K562 (cell line): Measurements from ENCODE around the gene F2. TPM values are rescaled to one million over a fixed set of nuclear protein-coding genes. Genes with fewer than 3 reads are reported as not detected.

ENCODE experiments used
- ATAC-seq: fragments of 200-7000 bp; cut with Tn5 transposase; 3 replicates; pipeline ENCODE4 v1.9.1; 2020; ENCODE audit warnings: moderate library complexity
- BruUV-seq: library from RNA; stranded (reverse); fragments of 400-500 nt; replicated peaks from 2 replicates; lab custom pipeline; 2021; lab: Mats Ljungman, UMichigan
- CTCF ChIA-PET: fragments of 300-600 bp; formaldehyde crosslinking; extraction: SDS; loops from one replicate; lab custom pipeline; 2021; ENCODE audit warnings: low intra/inter-chr PET ratio; lab: Yijun Ruan, JAX
- POLR2A ChIA-PET: fragments of 300-600, 350-650 bp; sonication (Branson Sonifier 250); formaldehyde crosslinking; extraction: SDS; loops from one replicate; lab custom pipeline; 2021; ENCODE audit warnings: antibody characterized with exemption, inconsistent platforms; lab: Yijun Ruan, JAX
- DNase-seq, 4 experiments: peaks; one replicate each; pipeline versions ENCODE4 v3.0.0 to v3.0.0-alpha.2; 2011 to 2018; ENCODE audit warnings: low spot score in 3 of 4, mixed read lengths in 3 of 4; ENCODE audit errors: extremely low read depth in 1 of 4
- FAIRE-seq: peaks from 2 replicates; lab custom pipeline; 2011; peaks lifted over from hg19 to GRCh38; lab: Jason Lieb, UNC
- H2AFZ ChIP-seq: 2 replicates; pipeline ENCODE4 v1.6.0; 2011; ENCODE audit warnings: low read depth, low read length, control low read depth, inconsistent platforms
- H3K27ac ChIP-seq: fragments of 200-600 bp; 3 replicates; pipeline ENCODE4 v1.8.0; 2011; ENCODE audit warnings: low read depth, mild to moderate bottlenecking, control low read depth, inconsistent platforms, low read length, moderate library complexity, mixed read lengths; ENCODE audit errors: extremely low read depth
- H3K27me3 ChIP-seq, 2 experiments: fragments of 300-600 bp in 1 of 2; 2 replicates in 1 of 2; 3 replicates in 1 of 2; pipeline versions ENCODE4 v1.6.0 to v1.8.0; 2011; ENCODE audit warnings: inconsistent platforms in 2 of 2, low read length in 2 of 2, mild to moderate bottlenecking in 1 of 2, mixed read lengths in 1 of 2, moderate library complexity in 1 of 2; ENCODE audit not compliant: control insufficient read depth in 2 of 2, insufficient read depth in 2 of 2
- H3K36me3 ChIP-seq: fragments of 300-600 bp; 3 replicates; pipeline ENCODE4 v1.8.0; 2011; ENCODE audit warnings: mild to moderate bottlenecking, low read length, inconsistent platforms; ENCODE audit not compliant: control insufficient read depth, insufficient read depth
- H3K4me1 ChIP-seq, 2 experiments: fragments of 200-600 bp in 1 of 2; replicated peaks in 1 of 2; 2 replicates in 1 of 2; 3 replicates in 1 of 2; pipeline versions ENCODE4 v1.5.1 to v1.8.0; 2011; ENCODE audit warnings: inconsistent platforms in 2 of 2, low read length in 2 of 2, mild to moderate bottlenecking in 1 of 2, mixed read lengths in 1 of 2, moderate library complexity in 1 of 2; ENCODE audit not compliant: control insufficient read depth in 2 of 2, insufficient read depth in 2 of 2
- H3K4me2 ChIP-seq: 2 replicates; pipeline ENCODE4 v1.6.1; 2011; ENCODE audit warnings: low read length, control low read depth, inconsistent platforms, mixed read lengths; ENCODE audit not compliant: insufficient read depth
- H3K4me3 ChIP-seq: fragments of 200-600 bp; sonication (generic), shearing (Covaris generic); 2 replicates; pipeline ENCODE4 v1.5.1; 2016; ENCODE audit warnings: control low read depth, inconsistent platforms
- H3K79me2 ChIP-seq: fragments of 200-600 bp; 3 replicates; pipeline ENCODE4 v1.8.0; 2011; ENCODE audit warnings: low read length, inconsistent platforms; ENCODE audit not compliant: control insufficient read depth, insufficient read depth
- H3K9ac ChIP-seq, 2 experiments: 2 replicates each; pipeline versions ENCODE4 v1.6.0 to v1.6.1; 2011; ENCODE audit warnings: low read depth in 2 of 2, low read length in 2 of 2, control low read depth in 1 of 2, inconsistent platforms in 1 of 2, mild to moderate bottlenecking in 1 of 2, mixed read lengths in 1 of 2; ENCODE audit not compliant: insufficient read depth in 1 of 2
- H3K9me1 ChIP-seq: one replicate; pipeline ENCODE4 v1.6.0; 2011; ENCODE audit warnings: inconsistent platforms, mild to moderate bottlenecking, low read length, moderate library complexity; ENCODE audit not compliant: control insufficient read depth, insufficient read depth
- H3K9me3 ChIP-seq: replicated peaks from 2 replicates; pipeline ENCODE4 v1.5.1; 2011; ENCODE audit warnings: low read depth, low read length, inconsistent platforms; ENCODE audit not compliant: control insufficient read depth, insufficient read depth
- H4K20me1 ChIP-seq: replicated peaks from 2 replicates; pipeline ENCODE4 v1.6.1; 2011; ENCODE audit warnings: low read length, inconsistent platforms, mixed read lengths; ENCODE audit not compliant: control insufficient read depth, insufficient read depth
- CREBBP ChIP-seq: IDR thresholded peaks from one replicate; pipeline ENCODE4 v1.6.1; 2012; ENCODE audit warnings: low read depth, mild to moderate bottlenecking, control low read depth, inconsistent platforms, low read length
- PML ChIP-seq: IDR thresholded peaks from 2 replicates; pipeline ENCODE4 v1.6.1; 2012; ENCODE audit warnings: low read length, inconsistent platforms
- POLR2AphosphoS5 ChIP-seq: IDR thresholded peaks from 2 replicates; pipeline ENCODE4 v1.6.1; 2011; ENCODE audit warnings: mild to moderate bottlenecking, low read depth, low read length, moderate library complexity; ENCODE audit not compliant: control insufficient read depth, insufficient read depth
- POLR2B ChIP-seq: fragments of 450-650 bp; IDR thresholded peaks from 2 replicates; pipeline ENCODE4 v1.6.1; 2018; ENCODE audit warnings: low read depth; ENCODE audit not compliant: partially characterized antibody
- POLR2G ChIP-seq: fragments of 200-400 bp; formaldehyde crosslinking; IDR thresholded peaks from 2 replicates; pipeline ENCODE4 v1.6.1; 2017; ENCODE audit warnings: low read depth, mild to moderate bottlenecking, antibody characterized with exemption, low read length, moderate library complexity
- WGBS: fragments of 100-300 bp; shearing (Covaris generic); methylation state at CpG from one replicate; pipeline ENCODE4 v1.1.6; 2016; ENCODE audit warnings: low coverage, mixed read lengths; ENCODE audit not compliant: insufficient coverage; ENCODE audit errors: missing lambda C conversion rate; 5-methylcytosine and 5-hydroxymethylcytosine counted together
- in situ Hi-C: fragments of 300-500 bp; cut with MboI; formaldehyde crosslinking; loops from 4 replicates; pipeline ENCODE4 v1.15.0; 2018; ENCODE audit warnings: inconsistent platforms, mixed read lengths
- intact Hi-C: fragments of 100-400 bp; cut with micrococcal nuclease; formaldehyde crosslinking; loops from 2 replicates; pipeline ENCODE4 v1.14.2; 2022
- polyA plus RNA-seq, 8 experiments: library from polyadenylated mRNA; depleted of rRNA in 4 of 8; stranded (reverse) in 5 of 8; unstranded in 3 of 8; fragments of >200 nt; fragmentation: Nextera tagmentation in 2 of 8; fragmentation: Illumina TruSeq in 1 of 8; extraction: Ambion mirVana in 2 of 8; extraction: Trizol in 1 of 8; gene quantifications; 2 replicates each; pipeline versions ENCODE4 v1.2.1 to v1.2.3, GENCODE V29; 2011 to 2014; ENCODE audit warnings: inconsistent platforms in 1 of 8, missing spikeins in 1 of 8
- total RNA-seq, 7 experiments: library from RNA; depleted of rRNA in 6 of 7; stranded (reverse); fragments of >200 nt in 6 of 7; fragmentation: Illumina TruSeq in 2 of 7; extraction: Trizol in 2 of 7; gene quantifications; 2 replicates each; pipeline versions ENCODE4 v1.2.1 to v1.2.3, GENCODE V29; 2011 to 2021; ENCODE audit warnings: low replicate concordance in 1 of 7

The F2 gene
- total and polyA plus RNA-seq, 9 of the 15 experiments (the other 6 are each of a cell fraction or from before 2014, with no cell fraction given): 0.16 TPM; not detected in 8

GRCh38 chr11:46674463-46675287 is 44.3 kb upstream of the F2 start:
- in situ Hi-C loops: no loop called here
- Histone ChIP-seq H3K79me2 (no peaks in the 10 kb centered on the region), H3K4me1 (peaks cover 0 to 4% of the 10 kb centered on the region in 2 experiments; a peak in 1 of 5 replicates), H3K36me3 (peaks cover 49% of the 10 kb centered on the region), H3K9ac (peak overlapping the region in 1 of 2 experiments; percentile 48; a peak in 1 of 4 replicates)
- peak; percentile 60 for ATAC-seq
- TF ChIP-seq CREBBP: no peak
- TF ChIP-seq POLR2B: peak; percentile 27
- TF ChIP-seq POLR2G: 0 out of 2 replicates have a peak, but pooled peaks have one; percentile 24
- 0 out of 2 replicates have a peak, but pooled peaks have one; percentile 22 for TF ChIP-seq PML
- TF ChIP-seq POLR2AphosphoS5: peak; percentile 33; the same call in 1 of the 2 replicates
- TF ChIP-seq, all 486 proteins: peak for 4
- no peak overlapping the region for H3K27ac ChIP-seq
- BruUV-seq: no TSS peak
- ChIA-PET CTCF (no interaction called here), POLR2A (interaction anchor here (0.6 to 2.1 kb wide), 14 partner anchors 8 to 940 kb away, joined by 3 to 9 read pairs (median 3); partner anchors contain the start of genes ARHGAP1 and ZNF408)
- no peak overlapping the region for H2AFZ ChIP-seq
- no peaks in the 10 kb centered on the region for H4K20me1 ChIP-seq
- H3K4me2 ChIP-seq: no peak overlapping the region
- DNase-seq: peak in 3 of 4 experiments; percentile 18 to 51 (median 45)
- H3K4me3 ChIP-seq: no peak overlapping the region
- no peaks in the 10 kb centered on the region for H3K9me3 ChIP-seq
- WGBS: 64% methylated on average over 12 of the region's 12 CpGs
- peaks cover 5% of the 10 kb centered on the region for H3K9me1 ChIP-seq
- intact Hi-C loops: no loop called here
- no peak for FAIRE-seq
- no peaks in the 10 kb centered on the region for H3K27me3 ChIP-seq
